ENCODE measurements around the gene GON4L. TPM values are rescaled to one million over a fixed set of nuclear protein-coding genes. Genes with fewer than 3 reads are reported as not detected.

Gene GON4L
- total and polyA plus RNA-seq, 11 donors: 10.9 to 38.0 (median 18.5) TPM

GRCh38 chr1:155794605-155795245, 62.3 kb downstream of the GON4L start:
- Histone ChIP-seq H3K27ac (peak overlapping the region in 4 of 12 donors; percentile 31 to 62 (median 44)), H3K4me1 (peaks cover 0 to 11% (median 0%) of the 10 kb centered on the region in 12 donors), H3K36me3 (peaks cover 0 to 97% (median 84%) of the 10 kb centered on the region in 9 donors), H3K9me3 (no peaks in the 10 kb centered on the region), H3K27me3 (no peaks in the 10 kb centered on the region), H3K4me3 (no peak overlapping the region)
- no peak for TF ChIP-seq POLR2A (IDR thresholded peaks at IDR 0.05)
- intact Hi-C loops (cut with DNase I): no loop called here
- WGBS, 4 donors: 71 to 90% (median 87%) methylated on average over 4 of the region's 4 CpGs
- DNase-seq: no peak
- no peak for ATAC-seq

DNA sequence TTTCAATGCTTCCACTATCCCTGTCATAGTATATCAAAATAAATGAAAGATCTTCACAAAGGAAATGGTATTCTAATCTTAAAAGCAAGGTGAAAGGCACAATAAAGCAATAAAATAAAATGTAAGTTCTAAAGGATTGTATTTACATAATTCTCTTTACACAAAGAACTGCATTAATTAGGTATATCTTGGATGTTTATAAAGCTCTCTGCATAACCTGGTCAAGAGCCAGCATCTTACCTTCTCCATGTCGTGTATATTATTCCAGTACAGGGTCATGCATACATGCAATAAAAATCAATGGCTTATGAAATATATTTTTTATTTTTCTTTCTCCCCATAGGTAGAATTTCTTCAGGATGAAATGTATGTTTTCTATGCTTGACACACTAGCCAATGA, 63.8 kb downstream of the GON4L start:
- intact Hi-C loops (cut with DNase I): no loop called here
- ATAC-seq (no peak), DNase-seq (no peak)
- no peak for TF ChIP-seq CTCF (IDR thresholded peaks at IDR 0.05)
- no peak for TF ChIP-seq POLR2A (IDR thresholded peaks at IDR 0.05)
- no peak overlapping the region for H3K27ac ChIP-seq
- peaks cover 0 to 11% (median 0%) of the 10 kb centered on the region in 12 donors for H3K4me1 ChIP-seq
- H3K9me3 ChIP-seq: no peaks in the 10 kb centered on the region
- no peak overlapping the region for H3K4me3 ChIP-seq
- H3K36me3 ChIP-seq: peaks cover 0 to 97% (median 80%) of the 10 kb centered on the region in 9 donors
- WGBS, 4 donors: 78 to 94% (median 89%) methylated on average over 1 of the region's 1 CpG
- no peaks in the 10 kb centered on the region for H3K27me3 ChIP-seq

GRCh38 chr1:155777582-155777981, 79.4 kb downstream of the GON4L start:
- intact Hi-C loops (cut with DNase I): no loop called here
- no peak for TF ChIP-seq POLR2A (IDR thresholded peaks at IDR 0.05)
- TF ChIP-seq CTCF (IDR thresholded peaks at IDR 0.05): no peak
- ATAC-seq (peak in 2 of 4 donors; percentile 32 to 36), DNase-seq (no peak)
- peaks cover 0 to 97% (median 83%) of the 10 kb centered on the region in 9 donors for H3K36me3 ChIP-seq
- WGBS, 4 donors: 78 to 92% (median 88%) methylated on average over 3 of the region's 3 CpGs
- H3K9me3 ChIP-seq: no peaks in the 10 kb centered on the region
- H3K27me3 ChIP-seq: no peaks in the 10 kb centered on the region
- no peak overlapping the region for H3K27ac ChIP-seq
- H3K4me1 ChIP-seq: no peaks in the 10 kb centered on the region
- no peak overlapping the region for H3K4me3 ChIP-seq

- Histone ChIP-seq H3K27me3 (no peaks in the 10 kb centered on the region), H3K36me3 (peaks cover 0 to 98% (median 83%) of the 10 kb centered on the region in 9 donors), H3K27ac (no peak overlapping the region), H3K4me1 (no peaks in the 10 kb centered on the region), H3K9me3 (no peaks in the 10 kb centered on the region), H3K4me3 (no peak overlapping the region)
- no peak for TF ChIP-seq POLR2A (IDR thresholded peaks at IDR 0.05)
- no peak for TF ChIP-seq CTCF (IDR thresholded peaks at IDR 0.05)
- intact Hi-C loops (cut with DNase I): no loop called here
- ATAC-seq: no peak
- 87 to 93% (median 91%) methylated on average over 4 of the region's 4 CpGs for WGBS, 4 donors
- no peak for DNase-seq
These were observed 80.6 kb downstream of the GON4L start for GRCh38 chr1:155776414-155776813.

DNA sequence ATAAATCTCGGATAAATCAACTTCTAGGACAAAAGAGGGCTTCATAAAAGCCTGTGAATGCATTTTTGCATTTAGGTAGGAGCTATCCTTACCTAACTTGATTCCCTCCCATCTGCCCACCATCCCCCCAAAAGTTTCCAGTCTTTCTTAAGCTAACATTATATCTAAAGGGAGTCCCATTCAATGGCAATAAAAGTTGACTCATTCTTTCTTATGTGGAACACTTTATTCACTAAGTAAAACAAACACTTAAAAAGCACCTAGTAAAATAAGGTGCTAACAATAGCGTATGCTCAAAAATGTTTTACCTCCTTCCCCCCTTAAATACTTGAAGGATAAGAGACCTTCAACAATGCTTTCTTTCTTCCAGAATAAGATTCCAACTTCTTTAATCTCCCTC, 83.8 kb downstream of the GON4L start:
- intact Hi-C loops (cut with DNase I): no loop called here
- Histone ChIP-seq H3K4me1 (no peaks in the 10 kb centered on the region), H3K27ac (no peak overlapping the region), H3K9me3 (no peaks in the 10 kb centered on the region), H3K27me3 (no peaks in the 10 kb centered on the region), H3K36me3 (peaks cover 0 to 100% (median 98%) of the 10 kb centered on the region in 9 donors), H3K4me3 (no peak overlapping the region)
- 91 to 94% (median 93%) methylated on average over 2 of the region's 2 CpGs for WGBS, 4 donors
- ATAC-seq (no peak), DNase-seq (no peak)
- no peak for TF ChIP-seq POLR2A (IDR thresholded peaks at IDR 0.05)

Measured in heart left ventricle (tissue), 16 donors.